Transverse colon (tissue), 4 donors: Measurements from ENCODE around the gene CTXND2. TPM values are rescaled to one million over a fixed set of nuclear protein-coding genes. Genes with fewer than 3 reads are reported as not detected.
"Not testable (repeated sequence)": the region's sequence is repeated elsewhere in the genome, so short reads cannot be mapped to it uniquely, and the experiment has no call there.

Experiments
- DNase-seq: peaks from one replicate; pipeline ENCODE4 v3.0.0-alpha.2; 2019
- H3K27ac ChIP-seq, 4 donors: fragments of 200-600 bp; sonication (generic); 2 replicates each; pipeline ENCODE4 v1.5.1; 2016 to 2018; ENCODE audit warnings: inconsistent platforms in 4 of 4
- H3K27me3 ChIP-seq: fragments of 200-600 bp; sonication (generic); 2 replicates; pipeline ENCODE4 v1.5.1; 2017; ENCODE audit warnings: inconsistent platforms
- H3K36me3 ChIP-seq, 4 donors: fragments of 200-600 bp; sonication (generic); 2 replicates each; pipeline ENCODE4 v1.5.1; 2017 to 2019; ENCODE audit warnings: inconsistent platforms in 4 of 4
- H3K4me1 ChIP-seq, 4 donors: fragments of 200-600 bp; sonication (generic); 2 replicates each; pipeline ENCODE4 v1.5.1; 2017 to 2020; ENCODE audit warnings: inconsistent platforms in 4 of 4
- H3K4me3 ChIP-seq, 4 donors: fragments of 200-600 bp; sonication (generic); 1 replicate in 1 of 4; 2 replicates in 3 of 4; pipeline versions ENCODE4 v1.5.1 to v1.6.1; 2017 to 2019; ENCODE audit warnings: inconsistent platforms in 4 of 4
- H3K9me3 ChIP-seq, 2 donors: fragments of 200-600 bp; sonication (generic); 2 replicates each; pipeline ENCODE4 v1.5.1; 2017 to 2019; ENCODE audit warnings: inconsistent platforms in 2 of 2
- EP300 ChIP-seq: sonication (generic); formaldehyde crosslinking; IDR thresholded peaks from one replicate; pipeline ENCODE4 v1.6.1; 2017; ENCODE audit warnings: antibody characterized with exemption, low read depth
- POLR2A ChIP-seq: fragments of 450-650 bp; IDR thresholded peaks from one replicate; pipeline ENCODE4 v1.6.1; 2016; ENCODE audit warnings: antibody characterized with exemption, mild to moderate bottlenecking, moderate library complexity
- POLR2AphosphoS5 ChIP-seq, 3 donors: sonication (generic); formaldehyde crosslinking; IDR thresholded peaks; one replicate each; pipeline ENCODE4 v1.6.1; 2016; ENCODE audit warnings: antibody characterized with exemption in 3 of 3
- WGBS, 2 donors: methylation state at CpG; one replicate each; pipeline ENCODE4 v1.1.5; 2018; ENCODE audit warnings: low coverage in 1 of 2; 5-methylcytosine and 5-hydroxymethylcytosine counted together
- in situ Hi-C, 4 donors: fragments of 200-750 bp; cut with MboI; loops; one replicate each; pipeline versions ENCODE4 v1.15.0 to v1.15.1; 2017; ENCODE audit warnings: low sequenced_read_pairs in 3 of 4, low pct_ligation_motif_present in 1 of 4, low pct_unique_long_range_greater_than_20kb in 1 of 4
- intact Hi-C: fragments of 100-400 bp; cut with DNase I; formaldehyde crosslinking; loops from one replicate; pipeline ENCODE4 v1.15.1; 2023; ENCODE audit warnings: low total_unique reads
- total RNA-seq, 4 donors: library from RNA; depleted of rRNA; stranded (reverse); fragments of >200 nt; gene quantifications; one replicate each; pipeline ENCODE4 v1.1.0, GENCODE V29; 2016
- TF ChIP-seq, protein P1 (sequence below), 5 experiments: fragments of 200-600 bp in 3 of 5; fragments of 450-650 bp in 2 of 5; sonication (generic) in 3 of 5; IDR thresholded peaks; 1 replicate in 2 of 5; 2 replicates in 3 of 5; pipeline ENCODE4 v1.5.1; 2016 to 2017; ENCODE audit warnings: antibody characterized with exemption in 5 of 5, inconsistent platforms in 3 of 5, mild to moderate bottlenecking in 2 of 5, moderate library complexity in 1 of 5

The CTXND2 gene
- not detected for total RNA-seq

GRCh38 chr1:150887018-150887417, at the start of gene CTXND2:
TSS of gene CTXND2 (plus strand) at chr1:150887136. CDS start at chr1:150912315, 25,179 bp downstream.
- WGBS, 2 donors = 39 to 52% methylated on average over 3 of the region's 3 CpGs
- Histone ChIP-seq H3K4me3 (no peak within 1 kb of the TSS), H3K27me3 (no peaks in the 10 kb centered on the region), H3K9me3 (no peaks in the 10 kb centered on the region), H3K4me1 (no peaks in the 10 kb centered on the region), H3K27ac (no peak within 1 kb of the TSS), H3K36me3 (no peaks in the 10 kb centered on the region)
- intact Hi-C loops (no loop called here), in situ Hi-C loops (no loop called here)
- TF ChIP-seq POLR2AphosphoS5 (IDR thresholded peaks at IDR 0.05) (no peak), EP300 (no peak), POLR2A (no peak)
- TF ChIP-seq, protein P1, sequence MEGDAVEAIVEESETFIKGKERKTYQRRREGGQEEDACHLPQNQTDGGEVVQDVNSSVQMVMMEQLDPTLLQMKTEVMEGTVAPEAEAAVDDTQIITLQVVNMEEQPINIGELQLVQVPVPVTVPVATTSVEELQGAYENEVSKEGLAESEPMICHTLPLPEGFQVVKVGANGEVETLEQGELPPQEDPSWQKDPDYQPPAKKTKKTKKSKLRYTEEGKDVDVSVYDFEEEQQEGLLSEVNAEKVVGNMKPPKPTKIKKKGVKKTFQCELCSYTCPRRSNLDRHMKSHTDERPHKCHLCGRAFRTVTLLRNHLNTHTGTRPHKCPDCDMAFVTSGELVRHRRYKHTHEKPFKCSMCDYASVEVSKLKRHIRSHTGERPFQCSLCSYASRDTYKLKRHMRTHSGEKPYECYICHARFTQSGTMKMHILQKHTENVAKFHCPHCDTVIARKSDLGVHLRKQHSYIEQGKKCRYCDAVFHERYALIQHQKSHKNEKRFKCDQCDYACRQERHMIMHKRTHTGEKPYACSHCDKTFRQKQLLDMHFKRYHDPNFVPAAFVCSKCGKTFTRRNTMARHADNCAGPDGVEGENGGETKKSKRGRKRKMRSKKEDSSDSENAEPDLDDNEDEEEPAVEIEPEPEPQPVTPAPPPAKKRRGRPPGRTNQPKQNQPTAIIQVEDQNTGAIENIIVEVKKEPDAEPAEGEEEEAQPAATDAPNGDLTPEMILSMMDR (IDR thresholded peaks at IDR 0.05) = no peak
- DNase-seq = no peak

GRCh38 chr1:150840850-150841249, 46.1 kb upstream of the CTXND2 start:
- H3K27ac ChIP-seq, H3K9me3 ChIP-seq, intact Hi-C loops, H3K27me3 ChIP-seq, H3K4me1 ChIP-seq, in situ Hi-C loops, DNase-seq, H3K4me3 ChIP-seq: not testable (repeated sequence)
- 96 to 97% methylated on average over 8 to 11 of the region's 11 CpGs for WGBS, 2 donors
- peaks cover 0 to 31% (median 9%) of the 10 kb centered on the region in 4 donors for H3K36me3 ChIP-seq

- TF ChIP-seq, protein P1 (IDR thresholded peaks at IDR 0.05) = no peak
- TF ChIP-seq POLR2AphosphoS5 (IDR thresholded peaks at IDR 0.05) = no peak
- no peak for TF ChIP-seq EP300
- TF ChIP-seq POLR2A = no peak
- Histone ChIP-seq H3K4me3 (no peak overlapping the region), H3K27ac (no peak overlapping the region), H3K27me3 (no peaks in the 10 kb centered on the region), H3K9me3 (no peaks in the 10 kb centered on the region), H3K36me3 (peaks cover 0 to 30% (median 8%) of the 10 kb centered on the region in 4 donors), H3K4me1 (no peaks in the 10 kb centered on the region)
- intact Hi-C loops (no loop called here), in situ Hi-C loops (no loop called here)
- DNase-seq = no peak
- 93 to 97% methylated on average over 3 of the region's 3 CpGs for WGBS, 2 donors
Observed at GRCh38 chr1:150841626-150842025, 45.3 kb upstream of the CTXND2 start.

- in situ Hi-C loops (no loop called here), intact Hi-C loops (no loop called here)
- no peak for TF ChIP-seq EP300
- TF ChIP-seq POLR2A = no peak
- TF ChIP-seq, protein P1 (IDR thresholded peaks at IDR 0.05) = no peak
- TF ChIP-seq POLR2AphosphoS5 (IDR thresholded peaks at IDR 0.05) = no peak
- H3K9me3 ChIP-seq = no peaks in the 10 kb centered on the region
- H3K4me1 ChIP-seq = no peaks in the 10 kb centered on the region
- no peaks in the 10 kb centered on the region for H3K27me3 ChIP-seq
- 79 to 85% methylated on average over 2 of the region's 2 CpGs for WGBS, 2 donors
- no peak overlapping the region for H3K27ac ChIP-seq
- H3K4me3 ChIP-seq = no peak overlapping the region
- H3K36me3 ChIP-seq = peaks cover 0 to 23% (median 8%) of the 10 kb centered on the region in 4 donors
- DNase-seq = no peak
Observed at GRCh38 chr1:150842343-150842742, 44.6 kb upstream of the CTXND2 start.

DNA sequence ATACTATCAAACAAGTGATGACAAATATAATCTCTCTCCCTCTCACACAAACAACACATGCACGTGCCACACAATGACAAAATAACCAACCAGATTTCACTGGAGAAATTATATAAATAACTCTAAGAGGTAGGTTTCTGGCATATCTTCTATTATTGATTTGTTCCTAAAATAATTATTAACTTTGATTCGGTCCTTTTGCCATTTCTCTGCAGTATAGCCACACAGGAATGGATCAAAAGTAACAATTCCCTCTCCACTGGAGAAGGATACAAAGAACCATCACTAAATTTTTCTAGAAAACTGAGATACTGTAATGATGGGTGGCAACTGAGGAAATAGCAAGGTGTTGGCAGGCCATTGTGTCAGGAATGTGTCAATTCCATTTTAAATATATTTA, 44.0 kb upstream of the CTXND2 start:
- peaks cover 0 to 17% (median 8%) of the 10 kb centered on the region in 4 donors for H3K36me3 ChIP-seq
- H3K4me1 ChIP-seq = no peaks in the 10 kb centered on the region
- intact Hi-C loops (no loop called here), in situ Hi-C loops (no loop called here)
- TF ChIP-seq EP300 = no peak
- TF ChIP-seq, protein P1 (IDR thresholded peaks at IDR 0.05) = no peak
- no peak for TF ChIP-seq POLR2AphosphoS5 (IDR thresholded peaks at IDR 0.05)
- TF ChIP-seq POLR2A = no peak
- no peak overlapping the region for H3K27ac ChIP-seq
- no peaks in the 10 kb centered on the region for H3K9me3 ChIP-seq
- no peaks in the 10 kb centered on the region for H3K27me3 ChIP-seq
- no peak overlapping the region for H3K4me3 ChIP-seq
- DNase-seq = no peak
- 72 to 97% methylated on average over 2 of the region's 2 CpGs for WGBS, 2 donors
